Esophagus muscularis mucosa (tissue), 4 donors: Measurements from ENCODE around the gene TEC. TPM values are rescaled to one million over a fixed set of nuclear protein-coding genes. Genes with fewer than 3 reads are reported as not detected.

Experiments
- DNase-seq: peaks from one replicate; pipeline ENCODE4 v3.0.0-alpha.2; 2017; ENCODE audit errors: extremely low spot score
- H3K27ac ChIP-seq, 4 donors: fragments of 200-600 bp; sonication (generic); replicated peaks in 1 of 4; 1 replicate in 3 of 4; 2 replicates in 1 of 4; pipeline ENCODE4 v1.5.1; 2016 to 2019; ENCODE audit warnings: mild to moderate bottlenecking in 1 of 4
- H3K27me3 ChIP-seq, 4 donors: fragments of 200-600 bp; sonication (generic); one replicate each; pipeline versions ENCODE4 v1.5.1 to v1.6.0; 2016 to 2019
- H3K36me3 ChIP-seq, 4 donors: fragments of 200-600 bp; sonication (generic); one replicate each; pipeline ENCODE4 v1.5.1; 2016 to 2019
- H3K4me1 ChIP-seq, 4 donors: fragments of 200-600 bp; sonication (generic); one replicate each; pipeline ENCODE4 v1.5.1; 2016 to 2019
- H3K4me3 ChIP-seq, 4 donors: fragments of 200-600 bp; sonication (generic); 1 replicate in 2 of 4; 2 replicates in 2 of 4; pipeline ENCODE4 v1.5.1; 2016 to 2019; ENCODE audit warnings: mild to moderate bottlenecking in 4 of 4, moderate library complexity in 1 of 4
- H3K9me3 ChIP-seq, 4 donors: fragments of 200-600 bp; sonication (generic); 1 replicate in 3 of 4; 2 replicates in 1 of 4; pipeline ENCODE4 v1.5.1; 2016 to 2019
- CTCF ChIP-seq, 3 experiments: fragments of 200-600 bp in 2 of 3; fragments of 450-650 bp in 1 of 3; sonication (generic) in 2 of 3; IDR thresholded peaks; one replicate each; pipeline ENCODE4 v1.5.1; 2017 to 2019; ENCODE audit warnings: antibody characterized with exemption in 3 of 3, mild to moderate bottlenecking in 2 of 3, moderate library complexity in 1 of 3
- EP300 ChIP-seq: sonication (generic); formaldehyde crosslinking; IDR thresholded peaks from one replicate; pipeline ENCODE4 v1.6.1; 2017; ENCODE audit warnings: antibody characterized with exemption
- POLR2A ChIP-seq: fragments of 450-650 bp; IDR thresholded peaks from one replicate; pipeline ENCODE4 v1.6.1; 2017; ENCODE audit warnings: antibody characterized with exemption, moderate library complexity, mild to moderate bottlenecking, low read depth
- POLR2AphosphoS5 ChIP-seq, 2 donors: sonication (generic); formaldehyde crosslinking; IDR thresholded peaks; one replicate each; pipeline ENCODE4 v1.6.1; 2017; ENCODE audit warnings: antibody characterized with exemption in 2 of 2
- WGBS: methylation state at CpG from one replicate; pipeline ENCODE4 v1.1.5; 2018; 5-methylcytosine and 5-hydroxymethylcytosine counted together
- intact Hi-C: fragments of 100-400 bp; cut with DNase I; formaldehyde crosslinking; loops from one replicate; pipeline ENCODE4 v1.15.1; 2023
- total RNA-seq, 4 donors: library from RNA; depleted of rRNA; stranded (reverse); fragments of >200 nt; gene quantifications; one replicate each; pipeline versions ENCODE4 v1.1.0 to v1.2.1, GENCODE V29; 2016

Gene TEC
- total RNA-seq, 4 donors from 2014 or later = 1.5 to 2.2 (median 1.9) TPM

- Histone ChIP-seq H3K36me3 (no peaks in the 10 kb centered on the region), H3K9me3 (no peaks in the 10 kb centered on the region), H3K4me1 (no peaks in the 10 kb centered on the region), H3K4me3 (no peak overlapping the region), H3K27ac (no peak overlapping the region), H3K27me3 (no peaks in the 10 kb centered on the region)
- no peak for DNase-seq
- WGBS = 77% methylated on average over 2 of the region's 2 CpGs
- intact Hi-C loops = no loop called here
- TF ChIP-seq POLR2A (no peak), POLR2AphosphoS5 (IDR thresholded peaks at IDR 0.05) (no peak), EP300 (no peak), CTCF (IDR thresholded peaks at IDR 0.05) (no peak)
These were observed 7.2 kb downstream of the TEC start for GRCh38 chr4:48262484-48262883.

- H3K27ac ChIP-seq = no peak overlapping the region
- 59% methylated on average over 1 of the region's 1 CpG for WGBS
- no peaks in the 10 kb centered on the region for H3K27me3 ChIP-seq
- TF ChIP-seq CTCF (IDR thresholded peaks at IDR 0.05) (no peak), POLR2AphosphoS5 (IDR thresholded peaks at IDR 0.05) (no peak), POLR2A (no peak), EP300 (no peak)
- DNase-seq = no peak
- no peaks in the 10 kb centered on the region for H3K36me3 ChIP-seq
- no peaks in the 10 kb centered on the region for H3K4me1 ChIP-seq
- intact Hi-C loops = no loop called here
- no peaks in the 10 kb centered on the region for H3K9me3 ChIP-seq
- H3K4me3 ChIP-seq = no peak overlapping the region
These were observed 8.4 kb downstream of the TEC start for GRCh38 chr4:48261281-48261680.

- no peaks in the 10 kb centered on the region for H3K36me3 ChIP-seq
- no peaks in the 10 kb centered on the region for H3K27me3 ChIP-seq
- no peak for DNase-seq
- H3K4me3 ChIP-seq = no peak overlapping the region
- H3K9me3 ChIP-seq = no peaks in the 10 kb centered on the region
- 71% methylated on average over 1 of the region's 1 CpG for WGBS
- no peak for TF ChIP-seq CTCF (IDR thresholded peaks at IDR 0.05)
- TF ChIP-seq EP300 = no peak
- no peak for TF ChIP-seq POLR2AphosphoS5 (IDR thresholded peaks at IDR 0.05)
- TF ChIP-seq POLR2A = no peak
- H3K27ac ChIP-seq = no peak overlapping the region
- H3K4me1 ChIP-seq = peaks cover 0 to 5% (median under 1%) of the 10 kb centered on the region in 4 donors
- intact Hi-C loops = no loop called here
These were observed 9.9 kb downstream of the TEC start for GRCh38 chr4:48259748-48260147.

- H3K36me3 ChIP-seq = no peaks in the 10 kb centered on the region
- WGBS = 96% methylated on average over 3 of the region's 3 CpGs
- intact Hi-C loops = no loop called here
- H3K9me3 ChIP-seq = no peaks in the 10 kb centered on the region
- peaks cover 5 to 10% (median 6%) of the 10 kb centered on the region in 4 donors for H3K4me1 ChIP-seq
- H3K27me3 ChIP-seq = no peaks in the 10 kb centered on the region
- no peak overlapping the region for H3K27ac ChIP-seq
- no peak for DNase-seq
- H3K4me3 ChIP-seq = no peak overlapping the region
- TF ChIP-seq EP300 = no peak
- TF ChIP-seq POLR2AphosphoS5 (IDR thresholded peaks at IDR 0.05) = no peak
- no peak for TF ChIP-seq CTCF (IDR thresholded peaks at IDR 0.05)
- TF ChIP-seq POLR2A = no peak
These were observed 10.7 kb downstream of the TEC start for GRCh38 chr4:48258845-48259397.

- intact Hi-C loops = no loop called here
- Histone ChIP-seq H3K27ac (no peak overlapping the region), H3K4me1 (peaks cover 5 to 10% (median 7%) of the 10 kb centered on the region in 4 donors), H3K36me3 (no peaks in the 10 kb centered on the region), H3K9me3 (no peaks in the 10 kb centered on the region), H3K27me3 (no peaks in the 10 kb centered on the region), H3K4me3 (no peak overlapping the region)
- no peak for DNase-seq
- WGBS = 78% methylated on average over 4 of the region's 4 CpGs
- TF ChIP-seq POLR2AphosphoS5 (IDR thresholded peaks at IDR 0.05) (no peak), POLR2A (no peak), EP300 (no peak), CTCF (IDR thresholded peaks at IDR 0.05) (no peak)
These were observed 13.7 kb downstream of the TEC start for GRCh38 chr4:48255959-48256342.
